Vagina (tissue), 2 donors: ENCODE measurements around the gene UNC79.

Experiments
- CTCF ChIP-seq, 3 experiments: fragments of 450-650 bp in 2 of 3; fragments of 200-600 bp in 1 of 3; sonication (generic) in 1 of 3; IDR thresholded peaks; one replicate each; pipeline ENCODE4 v1.5.1; 2017 to 2019; ENCODE audit warnings: antibody characterized with exemption in 3 of 3, mild to moderate bottlenecking in 2 of 3, moderate library complexity in 2 of 3
- POLR2A ChIP-seq, 2 donors: fragments of 450-650 bp; IDR thresholded peaks; one replicate each; pipeline ENCODE4 v1.6.1; 2017; ENCODE audit warnings: antibody characterized with exemption in 2 of 2, mild to moderate bottlenecking in 2 of 2, moderate library complexity in 2 of 2

GRCh38 chr14:93691042-93691780 lies 260.5 kb downstream of the UNC79 start:
- TF ChIP-seq POLR2A (IDR thresholded peaks at IDR 0.05) = no peak
- no peak for TF ChIP-seq CTCF (IDR thresholded peaks at IDR 0.05)
